NCI-H1930 (cell line): ENCODE results near the gene CACNA1H.
"Not testable (repeated sequence)": the region's sequence is repeated elsewhere in the genome, so short reads cannot be mapped to it uniquely, and the experiment has no call there.

Experiments used
- DNase-seq, 2 experiments: peaks; one replicate each; lab custom pipeline; 2025; lab: John Stamatoyannopoulos, UW

The CACNA1H gene

DNA sequence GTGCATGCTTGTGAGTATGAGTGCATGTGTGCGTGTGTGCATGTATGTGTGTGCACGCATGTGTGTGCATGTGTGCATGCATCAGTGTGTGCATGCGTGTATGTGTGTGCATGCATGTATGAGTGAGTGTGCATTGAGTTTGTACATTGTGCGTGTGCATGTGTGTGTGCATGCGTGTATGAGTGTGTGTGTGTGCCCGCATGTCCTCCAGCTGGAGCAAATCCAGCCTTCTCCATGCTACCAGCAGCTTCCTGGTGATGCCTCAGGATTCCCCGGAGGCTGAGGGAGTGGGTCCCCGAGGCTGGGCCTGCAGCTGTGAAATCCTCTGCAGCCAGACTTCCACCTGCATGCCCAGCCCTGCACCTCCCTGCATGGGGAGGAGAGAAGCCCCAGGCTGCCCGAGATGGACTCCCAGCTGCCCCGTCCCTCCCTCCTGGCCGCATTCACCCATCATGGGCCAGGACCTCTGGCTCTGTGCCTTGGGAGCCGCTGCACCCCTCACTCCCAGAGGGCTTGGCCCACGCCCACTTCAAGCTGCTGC lies 112.3 kb downstream of the CACNA1H start:
- no peak for DNase-seq

DNA sequence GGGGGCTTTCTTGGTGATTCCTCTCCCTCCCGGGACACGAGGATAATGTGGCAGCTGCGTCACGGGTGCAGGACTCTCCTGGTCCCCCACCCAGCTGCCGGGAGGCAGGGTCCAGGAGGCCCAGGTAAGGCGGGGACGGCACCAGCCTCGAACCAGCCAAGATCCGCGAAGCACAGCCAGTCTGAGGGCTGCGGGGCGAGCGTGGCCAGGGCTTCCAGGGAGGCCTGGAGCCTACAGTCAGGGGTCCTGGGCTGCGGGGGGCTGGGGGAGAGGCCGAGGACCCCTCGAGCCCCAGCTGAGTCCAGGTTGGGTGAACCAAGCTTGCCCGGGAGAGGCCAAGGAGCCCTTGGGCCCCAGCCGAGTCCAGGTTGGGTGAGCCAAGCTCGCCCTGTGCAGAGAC lies 112.9 kb downstream of the CACNA1H start:
- no peak for DNase-seq

GRCh38 chr16:1269418-1269817 lies 116.5 kb downstream of the CACNA1H start:
- DNase-seq: not testable (repeated sequence)

DNA sequence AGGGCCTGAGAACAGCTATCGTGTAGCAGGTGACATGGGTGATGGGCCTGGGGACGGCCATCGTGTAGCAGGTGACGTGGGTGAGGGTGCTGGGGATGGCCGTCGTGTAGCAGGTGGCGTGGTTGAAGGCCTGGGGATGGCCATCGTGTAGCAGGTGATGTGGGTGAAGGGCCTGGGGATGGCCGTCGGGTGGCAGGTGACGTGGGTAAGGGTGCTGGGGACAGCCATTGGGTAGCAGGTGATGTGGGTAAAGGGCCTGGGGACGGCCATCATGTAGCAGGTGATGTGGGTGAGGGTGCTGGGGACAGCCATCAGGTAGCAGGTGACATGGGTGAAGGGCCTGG lies 118.4 kb downstream of the CACNA1H start:
- no peak for DNase-seq
